ENCODE results near the gene STIM1. TPM values are rescaled to one million over a fixed set of nuclear protein-coding genes. Genes with fewer than 3 reads are reported as not detected.
"Not testable (repeated sequence)": the region's sequence is repeated elsewhere in the genome, so short reads cannot be mapped to it uniquely, and the experiment has no call there.

Gene STIM1
- total RNA-seq, 1 donor: 57.9 TPM

DNA sequence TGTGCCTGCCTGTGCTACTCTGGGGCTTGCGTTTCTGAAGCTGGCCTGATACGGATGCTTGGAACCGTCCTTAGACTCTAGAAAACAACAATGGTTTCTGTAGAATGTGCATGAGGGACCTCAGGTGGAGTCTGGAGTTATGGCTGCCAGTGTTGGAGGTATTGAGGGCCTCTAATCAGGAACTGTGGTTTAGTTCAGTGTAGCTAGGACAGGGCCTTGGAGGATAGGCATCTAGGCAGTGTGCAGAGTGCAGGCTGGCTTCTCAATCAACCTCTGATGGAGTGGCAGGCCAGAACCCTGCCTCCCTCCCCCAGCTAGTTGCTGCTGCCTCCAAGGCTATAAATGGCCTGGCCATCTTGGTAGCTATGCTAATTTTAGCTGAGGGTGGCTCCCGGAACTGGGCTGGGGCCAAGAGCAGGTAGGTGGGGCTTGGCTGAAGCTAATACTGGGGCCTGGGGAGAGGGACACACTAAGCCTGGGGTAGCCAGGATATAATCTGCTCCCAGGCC is 4.0 kb downstream of the STIM1 start:
- peak overlapping the region; percentile 7 for H3K4me2 ChIP-seq (ENCODE audit: insufficient read depth, low read length)
- TF ChIP-seq, protein P1, sequence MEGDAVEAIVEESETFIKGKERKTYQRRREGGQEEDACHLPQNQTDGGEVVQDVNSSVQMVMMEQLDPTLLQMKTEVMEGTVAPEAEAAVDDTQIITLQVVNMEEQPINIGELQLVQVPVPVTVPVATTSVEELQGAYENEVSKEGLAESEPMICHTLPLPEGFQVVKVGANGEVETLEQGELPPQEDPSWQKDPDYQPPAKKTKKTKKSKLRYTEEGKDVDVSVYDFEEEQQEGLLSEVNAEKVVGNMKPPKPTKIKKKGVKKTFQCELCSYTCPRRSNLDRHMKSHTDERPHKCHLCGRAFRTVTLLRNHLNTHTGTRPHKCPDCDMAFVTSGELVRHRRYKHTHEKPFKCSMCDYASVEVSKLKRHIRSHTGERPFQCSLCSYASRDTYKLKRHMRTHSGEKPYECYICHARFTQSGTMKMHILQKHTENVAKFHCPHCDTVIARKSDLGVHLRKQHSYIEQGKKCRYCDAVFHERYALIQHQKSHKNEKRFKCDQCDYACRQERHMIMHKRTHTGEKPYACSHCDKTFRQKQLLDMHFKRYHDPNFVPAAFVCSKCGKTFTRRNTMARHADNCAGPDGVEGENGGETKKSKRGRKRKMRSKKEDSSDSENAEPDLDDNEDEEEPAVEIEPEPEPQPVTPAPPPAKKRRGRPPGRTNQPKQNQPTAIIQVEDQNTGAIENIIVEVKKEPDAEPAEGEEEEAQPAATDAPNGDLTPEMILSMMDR (IDR thresholded peaks at IDR 0.05; ENCODE audit: extremely low read depth, low read depth, low read length): no peak
- H3K4me1 ChIP-seq (ENCODE audit: insufficient read depth, low read length): peaks cover 26% of the 10 kb centered on the region

DNA sequence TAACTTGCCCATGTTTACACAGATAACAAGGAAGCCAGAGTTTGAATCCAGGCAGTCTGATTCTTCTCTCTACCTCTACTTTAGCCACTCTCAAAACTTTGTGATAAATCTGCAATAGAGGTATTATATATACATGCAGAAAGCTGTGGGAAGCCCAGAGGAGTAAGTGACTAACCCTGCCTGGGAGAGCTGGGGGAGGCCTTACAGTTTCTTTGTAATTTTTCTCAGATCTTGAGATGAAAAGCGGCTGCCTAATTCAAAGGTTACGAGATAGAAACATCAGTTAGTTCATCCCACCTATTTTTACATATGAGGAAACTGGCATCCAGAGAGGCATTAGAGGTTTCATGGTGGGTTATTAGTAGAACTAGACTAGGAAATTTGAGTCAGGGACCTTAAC is 4.9 kb downstream of the STIM1 start:
- Histone ChIP-seq H3K79me2 (ENCODE audit: insufficient read depth, low read length) (peaks cover 89% of the 10 kb centered on the region), H2AFZ (ENCODE audit: low read length) (no peak overlapping the region), H3K27me3 (ENCODE audit: insufficient read depth, low read length) (no peaks in the 10 kb centered on the region), H3K4me3 (ENCODE audit: insufficient read depth, low read length) (no peak overlapping the region), H3K27ac (ENCODE audit: low read depth, low read length) (no peak overlapping the region), H3K4me2 (ENCODE audit: insufficient read depth, low read length) (no peak overlapping the region), H3K9me3 (ENCODE audit: low read depth, low read length) (no peaks in the 10 kb centered on the region), H3K36me3 (ENCODE audit: insufficient read depth, low read length) (no peaks in the 10 kb centered on the region), H4K20me1 (ENCODE audit: insufficient read depth, low read length) (peaks cover 8% of the 10 kb centered on the region), H3K4me1 (ENCODE audit: insufficient read depth, low read length) (peaks cover 25% of the 10 kb centered on the region)
- peak; percentile 65 for DNase-seq (ENCODE audit: insufficient read length, low spot score, missing footprints)
- TF ChIP-seq, protein P1 (IDR thresholded peaks at IDR 0.05; ENCODE audit: extremely low read depth, low read depth, low read length): no peak

More for the DNA sequence above, 4.0 kb downstream of the STIM1 start:
- peaks cover 8% of the 10 kb centered on the region for H4K20me1 ChIP-seq (ENCODE audit: insufficient read depth, low read length)
- H3K9me3 ChIP-seq (ENCODE audit: low read depth, low read length): no peaks in the 10 kb centered on the region
- H3K27ac ChIP-seq (ENCODE audit: low read depth, low read length): no peak overlapping the region
- no peak overlapping the region for H3K4me3 ChIP-seq (ENCODE audit: insufficient read depth, low read length)
- no peaks in the 10 kb centered on the region for H3K36me3 ChIP-seq (ENCODE audit: insufficient read depth, low read length)
- DNase-seq (ENCODE audit: insufficient read length, low spot score, missing footprints): peak; percentile 65
- H3K79me2 ChIP-seq (ENCODE audit: insufficient read depth, low read length): peaks cover 82% of the 10 kb centered on the region
- no peak overlapping the region for H2AFZ ChIP-seq (ENCODE audit: low read length)
- no peaks in the 10 kb centered on the region for H3K27me3 ChIP-seq (ENCODE audit: insufficient read depth, low read length)

DNA sequence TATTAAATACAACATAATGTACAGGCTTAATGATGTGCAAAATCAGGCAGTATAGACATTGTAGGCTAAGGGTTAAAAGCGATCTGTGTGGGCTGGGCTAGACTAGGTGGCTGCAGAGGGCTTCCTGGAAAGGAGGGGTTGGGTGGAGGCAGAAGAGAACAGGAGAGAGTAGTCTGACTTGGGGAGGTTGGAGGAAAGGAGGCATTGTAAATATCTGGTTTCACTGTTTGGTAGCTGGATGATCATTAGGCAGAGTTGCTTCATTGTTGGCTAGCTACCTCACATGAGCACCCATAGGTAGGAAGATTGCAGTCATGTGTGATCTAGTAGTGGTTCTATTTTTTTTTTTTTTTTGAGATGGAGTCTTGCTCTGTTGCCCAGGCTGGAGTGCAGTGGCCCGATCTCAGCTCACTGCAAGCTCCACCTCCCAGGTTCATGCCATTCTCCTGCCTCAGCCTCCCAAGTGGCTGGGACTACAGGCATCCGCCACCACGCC is 5.5 kb downstream of the STIM1 start:
- not testable (repeated sequence) for H3K27me3 ChIP-seq (ENCODE audit: insufficient read depth, low read length); H3K4me3 ChIP-seq (ENCODE audit: insufficient read depth, low read length); H3K27ac ChIP-seq (ENCODE audit: low read depth, low read length); H3K4me2 ChIP-seq (ENCODE audit: insufficient read depth, low read length); DNase-seq (ENCODE audit: insufficient read length, low spot score, missing footprints); H4K20me1 ChIP-seq (ENCODE audit: insufficient read depth, low read length); H2AFZ ChIP-seq (ENCODE audit: low read length); H3K9me3 ChIP-seq (ENCODE audit: low read depth, low read length); H3K36me3 ChIP-seq (ENCODE audit: insufficient read depth, low read length)
- peaks cover 87% of the 10 kb centered on the region for H3K79me2 ChIP-seq (ENCODE audit: insufficient read depth, low read length)
- peaks cover 30% of the 10 kb centered on the region for H3K4me1 ChIP-seq (ENCODE audit: insufficient read depth, low read length)

DNA sequence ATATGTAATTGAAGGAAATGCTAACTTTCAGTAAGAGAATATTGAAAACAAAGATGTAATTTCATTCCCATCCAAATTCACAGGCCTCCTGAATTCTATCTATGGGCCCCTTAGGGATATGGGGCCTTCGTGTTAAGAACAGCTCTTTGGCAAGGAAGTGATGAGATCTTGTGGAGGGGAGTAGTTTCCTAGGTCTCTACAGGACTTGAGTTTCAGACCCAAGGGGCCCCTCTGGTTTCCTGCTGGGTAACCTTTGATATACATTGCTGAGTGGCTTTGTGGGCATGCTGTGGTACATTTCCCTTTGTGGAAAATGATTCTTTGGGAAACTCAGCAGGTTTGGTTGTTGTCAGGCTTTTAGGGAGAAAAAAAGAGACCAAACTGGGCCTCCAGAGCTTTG is 6.2 kb downstream of the STIM1 start:
- DNase-seq (ENCODE audit: insufficient read length, low spot score, missing footprints): no peak
- Histone ChIP-seq H3K36me3 (ENCODE audit: insufficient read depth, low read length) (no peaks in the 10 kb centered on the region), H3K9me3 (ENCODE audit: low read depth, low read length) (no peaks in the 10 kb centered on the region), H3K4me1 (ENCODE audit: insufficient read depth, low read length) (peaks cover 27% of the 10 kb centered on the region), H3K27ac (ENCODE audit: low read depth, low read length) (no peak overlapping the region), H3K4me2 (ENCODE audit: insufficient read depth, low read length) (no peak overlapping the region), H2AFZ (ENCODE audit: low read length) (no peak overlapping the region), H3K79me2 (ENCODE audit: insufficient read depth, low read length) (peaks cover 86% of the 10 kb centered on the region), H4K20me1 (ENCODE audit: insufficient read depth, low read length) (peaks cover 8% of the 10 kb centered on the region), H3K27me3 (ENCODE audit: insufficient read depth, low read length) (no peaks in the 10 kb centered on the region), H3K4me3 (ENCODE audit: insufficient read depth, low read length) (no peak overlapping the region)
- TF ChIP-seq, protein P1 (IDR thresholded peaks at IDR 0.05; ENCODE audit: extremely low read depth, low read depth, low read length): no peak

All from osteoblast (primary cell).